SK-MEL-5 (cell line): Measurements from ENCODE around the gene PCLO. TPM values are rescaled to one million over a fixed set of nuclear protein-coding genes. Genes with fewer than 3 reads are reported as not detected.
A peak's percentile ranks its signal among the peaks of the same experiment; 100 is the strongest.

Source experiments
- DNase-seq: peaks from one replicate; pipeline ENCODE4 v3.0.0-alpha.2; 2016; ENCODE audit warnings: low read depth, low spot score
- in situ Hi-C: cut with HindIII; loops from 2 replicates; pipeline ENCODE4 v1.10.0; 2016; ENCODE audit warnings: low sequenced_read_pairs, high pct_unique_total_duplicates, low pct_unique_long_range_greater_than_20kb
- total RNA-seq: library from RNA; depleted of rRNA; stranded (reverse); fragments of >200 nt; shearing (Covaris generic); gene quantifications from 2 replicates; pipeline ENCODE4 v1.2.3, GENCODE V29; 2014

The PCLO gene
- total RNA-seq, 1 experiment from 2014 or later, result 1,128 TPM

- in situ Hi-C loops, result no loop called here
- DNase-seq, result no peak
These were observed 150.7 kb downstream of the PCLO start for GRCh38 chr7:83011954-83012353.

DNA sequence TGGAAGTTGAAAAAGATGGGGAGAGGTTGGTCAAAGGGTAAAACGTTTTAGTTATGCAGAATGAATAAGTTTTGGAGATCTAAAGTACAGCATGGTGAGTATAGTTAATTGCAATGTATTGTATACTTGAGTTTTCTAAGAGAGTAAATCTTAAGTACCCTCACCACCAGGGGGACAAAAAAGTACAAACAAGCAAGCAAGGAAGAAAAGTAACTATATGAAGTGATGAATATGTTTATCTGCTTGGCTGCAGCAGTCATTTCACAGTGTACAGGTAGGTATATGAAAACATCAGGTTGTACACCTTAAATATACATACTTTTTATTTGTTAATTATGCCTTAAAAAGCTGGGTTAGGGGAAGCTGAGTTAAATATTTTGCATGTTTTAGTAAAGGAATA is 157.3 kb downstream of the PCLO start:
- in situ Hi-C loops, result no loop called here
- DNase-seq, result peak; percentile 68

GRCh38 chr7:83001362-83002040 is 161.2 kb downstream of the PCLO start:
- in situ Hi-C loops, result no loop called here
- DNase-seq, result no peak

GRCh38 chr7:82998436-82998835 is 164.2 kb downstream of the PCLO start:
- in situ Hi-C loops, result no loop called here

DNA sequence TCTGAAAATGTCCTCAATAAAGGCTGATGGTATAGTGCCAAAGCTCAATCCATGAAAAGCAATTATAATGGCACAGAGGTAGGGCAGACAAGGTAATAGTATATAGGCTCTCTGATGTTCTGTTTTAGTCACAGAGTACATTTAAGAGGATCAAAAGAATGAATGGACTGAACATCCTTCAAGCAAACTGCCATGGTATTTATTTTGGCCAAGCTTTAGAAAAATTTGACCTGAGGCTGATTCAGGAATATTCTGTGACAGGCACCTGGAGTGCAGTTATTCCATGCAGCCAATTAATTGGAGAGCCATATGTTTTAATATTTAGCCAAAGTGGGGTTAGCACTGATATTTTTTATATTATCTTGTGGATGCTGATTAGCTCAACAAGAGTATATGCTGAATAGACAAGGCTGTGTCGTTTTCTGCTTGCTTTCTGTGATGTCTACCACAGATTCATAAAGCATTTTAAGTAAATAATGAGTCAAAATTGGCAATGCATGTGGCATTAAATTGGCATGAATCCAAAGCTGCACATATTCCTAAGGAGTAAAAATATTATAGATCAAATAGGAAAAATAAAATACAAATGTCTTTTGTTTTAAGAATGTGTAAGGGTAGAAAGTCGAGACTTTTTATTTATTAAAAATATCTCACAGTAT is 177.4 kb downstream of the PCLO start:
- in situ Hi-C loops, result no loop called here
- DNase-seq, result no peak

More at GRCh38 chr7:82998436-82998835, 164.2 kb downstream of the PCLO start:
- no peak for DNase-seq

GRCh38 chr7:82980130-82980788 is 182.4 kb downstream of the PCLO start:
- DNase-seq, result no peak
- in situ Hi-C loops, result no loop called here

- in situ Hi-C loops, result no loop called here
- no peak for DNase-seq
These were observed 186.7 kb downstream of the PCLO start for GRCh38 chr7:82975811-82976468.

GRCh38 chr7:82972135-82972534 is 190.5 kb downstream of the PCLO start:
- no peak for DNase-seq
- in situ Hi-C loops, result no loop called here

GRCh38 chr7:82965088-82966036 is 197.3 kb downstream of the PCLO start:
- in situ Hi-C loops, result no loop called here
- DNase-seq, result no peak

DNA sequence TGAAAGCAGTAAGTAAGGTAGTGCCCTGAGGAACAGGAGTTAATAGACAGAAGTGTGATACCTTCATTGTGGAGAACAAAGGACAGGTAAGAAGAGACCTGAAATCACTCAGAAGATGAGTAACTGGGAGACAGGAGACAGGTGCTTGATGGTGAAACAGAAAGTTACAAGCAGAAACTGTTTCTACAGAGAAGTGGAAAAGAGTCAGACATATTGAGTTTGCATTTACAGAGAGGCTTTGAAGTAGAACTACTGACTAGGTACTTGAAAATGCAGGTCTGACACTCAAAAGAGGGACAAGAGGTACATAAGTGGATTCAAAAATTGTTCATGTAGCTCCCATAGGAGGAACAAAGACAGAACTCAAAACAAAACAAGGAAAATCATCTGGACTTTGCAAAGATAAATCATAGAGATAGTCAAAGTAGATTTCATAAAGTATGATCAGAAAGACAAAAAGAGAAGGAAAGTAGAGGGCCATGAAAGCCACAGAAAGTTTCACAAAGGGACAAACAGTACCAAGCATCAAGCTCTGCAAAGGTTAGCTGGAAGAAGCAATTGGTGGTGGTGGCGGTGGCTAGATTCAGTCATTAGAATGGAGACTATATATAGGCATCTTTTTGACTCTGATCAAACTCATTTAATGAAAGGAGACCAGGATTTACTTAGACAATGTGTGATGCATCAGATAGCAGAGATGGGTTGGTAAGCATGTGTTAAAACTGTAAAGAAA is 198.4 kb downstream of the PCLO start:
- no peak for DNase-seq
- in situ Hi-C loops, result no loop called here

DNA sequence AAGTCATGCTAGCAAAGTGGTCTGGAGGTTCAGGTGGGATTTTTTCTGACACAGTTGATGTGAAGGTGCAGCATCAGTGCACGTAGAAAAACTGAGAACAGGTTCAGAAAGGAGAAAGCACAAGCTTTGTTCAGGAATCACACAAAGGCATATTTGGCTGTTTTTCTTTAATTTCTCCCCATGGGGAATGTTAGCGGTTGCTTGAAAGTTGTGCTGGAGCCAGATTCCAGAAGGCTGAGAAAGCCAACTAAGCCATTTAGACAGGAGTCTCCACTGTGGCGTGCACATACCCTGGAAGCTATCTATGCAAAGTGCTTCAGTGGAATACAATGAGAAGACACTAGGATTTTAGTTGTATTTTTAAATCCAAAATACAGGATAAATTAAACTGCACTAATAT is 201.4 kb downstream of the PCLO start:
- in situ Hi-C loops, result no loop called here
- no peak for DNase-seq

GRCh38 chr7:82959528-82959927 is 203.2 kb downstream of the PCLO start:
- in situ Hi-C loops, result no loop called here
- DNase-seq, result no peak

GRCh38 chr7:82957521-82957920 is 205.2 kb downstream of the PCLO start:
- no peak for DNase-seq
- in situ Hi-C loops, result no loop called here

DNA sequence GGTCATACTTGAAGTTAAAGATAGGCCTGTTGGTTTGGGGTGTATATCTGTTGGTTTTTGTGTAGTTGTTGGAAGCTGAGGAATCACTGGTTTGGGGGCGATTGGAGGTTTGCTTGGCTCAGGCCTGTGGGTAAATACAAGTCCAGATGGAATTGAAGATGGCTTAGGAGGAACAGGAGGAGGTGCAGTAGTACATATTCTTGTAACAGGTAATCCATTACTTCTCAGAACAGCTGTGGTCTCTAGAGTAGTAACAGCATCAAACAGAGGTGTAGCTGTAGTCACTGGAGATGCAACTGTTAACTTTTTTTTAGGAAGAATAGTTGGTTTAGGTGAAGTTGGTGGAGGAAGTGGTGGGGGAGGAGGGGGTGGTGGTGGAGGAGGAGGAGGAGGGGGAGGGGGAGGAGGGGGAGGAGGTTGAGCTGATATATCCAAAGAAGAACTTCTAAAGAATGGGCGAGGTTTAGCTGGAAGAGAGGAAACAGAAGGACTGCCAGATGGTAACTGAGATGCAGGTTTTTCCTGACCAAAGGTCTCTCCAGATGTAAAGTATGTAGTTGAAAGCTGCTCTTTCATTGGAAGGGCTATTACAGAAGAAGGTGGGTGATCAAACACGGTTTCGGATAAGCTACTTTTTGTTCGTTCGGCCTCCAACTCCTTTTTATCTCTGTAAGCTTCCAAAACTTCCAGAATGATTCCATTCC is 209.2 kb downstream of the PCLO start:
- no peak for DNase-seq

GRCh38 chr7:82950436-82950835 is 212.2 kb downstream of the PCLO start:
- no peak for DNase-seq
- in situ Hi-C loops, result no loop called here

More for the DNA sequence above, 209.2 kb downstream of the PCLO start:
- in situ Hi-C loops, result no loop called here

DNA sequence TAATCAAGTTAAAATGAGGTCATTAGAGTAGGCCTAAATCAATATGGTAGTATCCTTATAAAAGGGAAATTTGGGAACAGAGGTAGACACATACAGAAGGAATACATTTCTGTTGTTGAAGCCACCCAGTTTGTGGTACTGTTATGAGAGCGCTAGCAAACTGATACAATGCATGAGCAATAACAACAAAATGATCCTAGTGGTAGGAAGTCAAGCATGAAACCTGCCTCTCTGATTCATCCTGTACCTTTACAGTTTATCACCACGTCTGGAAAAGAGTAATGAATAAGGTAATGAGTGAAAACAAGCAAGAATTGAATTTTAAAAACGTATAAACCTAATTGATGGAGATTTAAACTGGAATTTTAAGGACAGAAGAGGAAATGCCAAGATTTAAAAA is 217.2 kb downstream of the PCLO start:
- in situ Hi-C loops, result no loop called here
- DNase-seq, result no peak
